Activated gamma-delta T cell treated with anti-CD3 and anti-CD28 coated beads, Interleukin-2, amount 50 U/mL, for 16 hours (primary cell): ENCODE data around the gene SSH2.
"Not testable (repeated sequence)": the region's sequence is repeated elsewhere in the genome, so short reads cannot be mapped to it uniquely, and the experiment has no call there.

Experiments used
- DNase-seq: peaks from one replicate; pipeline ENCODE4 v3.0.0-alpha.2; 2020; ENCODE audit warnings: low read depth

SSH2 gene, protein sequence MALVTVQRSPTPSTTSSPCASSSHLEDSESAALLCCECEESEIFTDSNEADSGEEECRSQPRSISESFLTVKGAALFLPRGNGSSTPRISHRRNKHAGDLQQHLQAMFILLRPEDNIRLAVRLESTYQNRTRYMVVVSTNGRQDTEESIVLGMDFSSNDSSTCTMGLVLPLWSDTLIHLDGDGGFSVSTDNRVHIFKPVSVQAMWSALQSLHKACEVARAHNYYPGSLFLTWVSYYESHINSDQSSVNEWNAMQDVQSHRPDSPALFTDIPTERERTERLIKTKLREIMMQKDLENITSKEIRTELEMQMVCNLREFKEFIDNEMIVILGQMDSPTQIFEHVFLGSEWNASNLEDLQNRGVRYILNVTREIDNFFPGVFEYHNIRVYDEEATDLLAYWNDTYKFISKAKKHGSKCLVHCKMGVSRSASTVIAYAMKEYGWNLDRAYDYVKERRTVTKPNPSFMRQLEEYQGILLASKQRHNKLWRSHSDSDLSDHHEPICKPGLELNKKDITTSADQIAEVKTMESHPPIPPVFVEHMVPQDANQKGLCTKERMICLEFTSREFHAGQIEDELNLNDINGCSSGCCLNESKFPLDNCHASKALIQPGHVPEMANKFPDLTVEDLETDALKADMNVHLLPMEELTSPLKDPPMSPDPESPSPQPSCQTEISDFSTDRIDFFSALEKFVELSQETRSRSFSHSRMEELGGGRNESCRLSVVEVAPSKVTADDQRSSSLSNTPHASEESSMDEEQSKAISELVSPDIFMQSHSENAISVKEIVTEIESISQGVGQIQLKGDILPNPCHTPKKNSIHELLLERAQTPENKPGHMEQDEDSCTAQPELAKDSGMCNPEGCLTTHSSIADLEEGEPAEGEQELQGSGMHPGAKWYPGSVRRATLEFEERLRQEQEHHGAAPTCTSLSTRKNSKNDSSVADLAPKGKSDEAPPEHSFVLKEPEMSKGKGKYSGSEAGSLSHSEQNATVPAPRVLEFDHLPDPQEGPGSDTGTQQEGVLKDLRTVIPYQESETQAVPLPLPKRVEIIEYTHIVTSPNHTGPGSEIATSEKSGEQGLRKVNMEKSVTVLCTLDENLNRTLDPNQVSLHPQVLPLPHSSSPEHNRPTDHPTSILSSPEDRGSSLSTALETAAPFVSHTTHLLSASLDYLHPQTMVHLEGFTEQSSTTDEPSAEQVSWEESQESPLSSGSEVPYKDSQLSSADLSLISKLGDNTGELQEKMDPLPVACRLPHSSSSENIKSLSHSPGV (N-terminal part only)

DNA sequence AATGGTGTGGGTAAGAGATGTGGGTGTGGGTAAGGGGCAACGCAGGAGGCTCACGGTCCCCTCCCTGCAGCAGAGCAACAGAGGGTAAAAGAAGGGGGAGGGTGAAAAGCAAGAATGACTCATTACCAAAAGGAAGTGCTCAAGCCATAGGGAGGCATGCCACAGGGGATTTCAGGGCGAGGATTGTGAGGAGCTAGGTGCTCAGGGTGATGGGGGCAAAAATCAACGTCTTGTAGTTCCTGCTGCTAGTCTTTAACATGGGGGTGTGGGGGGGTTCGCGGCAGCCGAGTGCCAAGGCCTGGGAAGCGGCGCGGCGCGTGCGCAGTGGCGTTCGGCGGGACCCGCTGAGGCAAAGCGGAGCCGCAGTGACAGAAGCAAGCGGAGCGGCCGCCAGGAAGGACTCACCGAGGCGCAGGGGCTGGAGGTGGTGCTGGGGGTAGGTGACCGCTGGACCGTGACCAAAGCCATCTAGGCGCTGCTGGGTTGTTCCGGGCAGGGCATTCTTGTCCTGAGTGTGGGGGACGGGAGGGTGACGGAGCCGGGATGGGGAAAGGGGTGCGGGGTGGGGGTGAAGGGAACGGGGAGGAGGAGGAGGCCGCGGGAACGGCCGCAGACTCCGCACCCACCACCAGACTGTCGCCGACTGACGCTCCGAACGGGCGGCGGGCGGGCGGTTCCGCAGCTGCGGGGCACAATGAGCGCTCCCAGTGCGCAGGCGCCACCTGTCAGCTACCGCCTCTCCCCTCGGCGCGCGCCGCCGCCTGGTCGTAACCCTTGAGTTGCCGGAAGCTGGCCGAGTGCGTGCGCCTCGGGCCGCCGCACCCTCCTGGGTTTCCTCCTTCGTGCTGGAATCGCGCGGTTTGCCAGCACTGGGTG lies at the start of gene SSH2:
Gene SSH2 (minus strand): TSS at position 696 of the 876 bp plus-strand sequence. CDS start 228 bp downstream, at position 468.
- DNase-seq, result peak; percentile 81

DNA sequence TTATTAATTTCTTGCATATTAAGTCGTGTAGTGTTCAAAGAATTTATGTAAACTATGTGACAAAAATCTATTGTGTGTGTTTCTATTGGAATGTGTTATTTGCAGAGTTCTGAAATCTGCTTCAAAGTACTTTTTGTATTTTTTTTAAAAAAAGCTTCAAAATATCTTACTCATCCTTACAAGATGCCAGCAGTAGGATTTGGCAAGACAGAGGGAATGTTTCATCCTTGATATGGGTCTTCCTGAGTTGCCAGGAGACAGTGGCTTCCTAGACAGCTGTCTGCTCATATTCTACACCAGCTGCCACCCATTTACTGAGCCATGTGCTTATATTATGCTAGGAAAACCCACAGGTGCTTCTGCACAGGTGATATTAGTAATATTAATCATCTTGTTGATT lies 47.8 kb upstream of the SSH2 start:
- no peak for DNase-seq

DNA sequence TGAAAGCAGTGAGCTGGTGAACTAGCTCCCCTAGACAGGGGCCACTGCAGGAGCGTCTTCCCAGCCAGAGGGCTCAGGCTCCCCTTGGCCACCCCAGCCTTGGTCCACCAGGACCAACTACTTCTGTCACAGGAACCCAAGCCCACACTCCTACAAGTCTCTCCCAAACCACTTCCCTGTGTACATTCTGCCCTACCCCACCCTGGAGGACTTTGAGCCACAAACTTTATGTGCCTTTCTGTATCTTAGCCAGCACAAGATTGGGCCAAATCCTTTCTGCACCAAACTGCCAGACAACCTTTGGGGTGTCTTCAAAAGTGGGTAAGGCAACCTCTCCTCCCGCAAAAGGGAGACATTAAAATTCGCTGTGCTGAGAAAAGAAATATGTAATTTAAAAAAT lies 43.0 kb upstream of the SSH2 start:
- DNase-seq, result no peak

DNA sequence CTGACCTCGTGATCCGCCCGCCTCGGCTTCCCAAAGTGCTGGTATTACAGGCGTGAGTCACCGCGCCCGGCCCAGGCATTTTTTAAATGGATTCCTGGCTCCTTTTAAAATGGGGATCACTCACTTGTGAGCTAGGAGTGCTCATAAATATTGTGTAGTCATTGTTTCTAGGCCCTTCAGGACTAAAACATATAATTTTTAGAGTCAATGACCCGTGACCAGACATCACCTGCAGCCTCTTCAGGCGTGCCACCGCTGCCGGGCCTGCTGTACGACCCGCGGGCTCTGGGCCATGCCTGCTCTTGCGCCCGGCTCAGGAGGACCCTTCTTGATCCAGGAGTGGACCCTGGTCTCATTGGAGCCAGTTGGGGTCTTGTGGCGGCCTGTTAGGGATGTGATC lies 42.2 kb upstream of the SSH2 start:
- DNase-seq, result no peak

DNA sequence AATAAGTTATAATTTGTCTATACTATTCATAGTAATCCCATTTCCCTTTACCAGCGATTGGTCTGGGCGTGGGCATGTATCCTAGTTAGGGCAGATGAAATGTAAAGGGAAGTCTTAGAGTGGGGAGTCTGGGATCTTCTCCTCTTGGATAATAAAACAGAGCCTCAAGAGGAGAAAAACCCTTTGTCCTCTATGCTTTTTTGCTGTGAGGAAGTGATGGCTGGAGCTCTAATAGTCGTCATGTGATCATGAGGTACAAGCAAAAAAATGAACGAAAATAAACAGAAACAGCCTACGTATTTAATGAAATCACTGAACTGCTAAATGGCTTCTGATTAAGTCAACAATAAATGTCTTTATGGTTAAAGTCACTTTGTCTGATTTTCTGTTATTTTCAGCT lies 38.2 kb upstream of the SSH2 start:
- DNase-seq, result no peak

DNA sequence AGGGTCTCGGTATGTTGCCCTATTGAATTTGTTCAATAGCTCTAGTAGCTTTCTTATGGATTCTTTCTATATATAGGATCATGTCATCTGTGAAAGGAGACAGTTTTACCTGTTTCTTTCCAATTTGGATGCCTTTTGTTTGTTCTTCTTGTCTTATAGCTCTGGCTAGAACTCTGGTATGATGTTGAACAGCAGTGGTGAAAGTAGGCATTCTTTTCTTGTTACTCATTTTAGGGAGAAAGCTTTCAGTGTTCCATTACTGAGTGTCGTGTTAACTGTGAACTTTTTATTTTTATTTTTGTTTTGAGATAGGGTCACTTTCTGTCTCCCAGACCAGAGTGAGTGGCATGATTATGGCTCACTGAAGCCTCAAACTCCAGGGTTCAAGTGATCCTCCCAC lies 32.6 kb upstream of the SSH2 start:
- no peak for DNase-seq

DNA sequence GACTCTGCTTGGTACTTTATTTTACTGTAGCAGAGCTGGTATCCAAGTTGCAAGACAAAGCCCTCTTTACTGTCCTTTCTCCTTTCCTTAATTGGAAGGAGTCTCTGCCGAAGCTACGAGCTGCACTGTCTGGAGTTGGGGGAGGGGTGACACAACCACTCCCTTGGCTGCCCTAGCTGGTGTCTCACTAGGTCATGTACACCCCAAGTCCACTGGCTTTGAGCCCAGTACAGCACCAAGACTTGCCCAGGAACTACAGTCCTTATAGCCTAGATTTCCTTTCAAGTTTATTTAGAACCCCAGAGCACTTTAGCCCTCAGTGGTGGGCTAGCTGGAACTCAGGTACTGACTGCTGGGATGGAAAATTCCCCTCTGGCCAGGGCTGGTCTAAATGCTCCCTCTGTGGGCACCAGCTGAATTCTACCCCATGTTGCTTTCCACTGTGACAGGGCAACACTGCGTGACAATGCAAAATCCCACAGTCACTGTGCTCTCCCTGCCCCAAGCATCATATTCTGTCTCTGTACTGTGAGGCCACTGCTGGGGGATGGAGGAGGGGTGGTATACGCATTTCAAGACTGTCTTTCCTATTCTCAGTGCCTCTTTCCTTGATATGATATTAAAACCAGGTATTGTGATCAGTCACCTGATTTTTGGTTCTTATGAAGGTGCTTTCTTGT lies 29.8 kb upstream of the SSH2 start:
- no peak for DNase-seq

DNA sequence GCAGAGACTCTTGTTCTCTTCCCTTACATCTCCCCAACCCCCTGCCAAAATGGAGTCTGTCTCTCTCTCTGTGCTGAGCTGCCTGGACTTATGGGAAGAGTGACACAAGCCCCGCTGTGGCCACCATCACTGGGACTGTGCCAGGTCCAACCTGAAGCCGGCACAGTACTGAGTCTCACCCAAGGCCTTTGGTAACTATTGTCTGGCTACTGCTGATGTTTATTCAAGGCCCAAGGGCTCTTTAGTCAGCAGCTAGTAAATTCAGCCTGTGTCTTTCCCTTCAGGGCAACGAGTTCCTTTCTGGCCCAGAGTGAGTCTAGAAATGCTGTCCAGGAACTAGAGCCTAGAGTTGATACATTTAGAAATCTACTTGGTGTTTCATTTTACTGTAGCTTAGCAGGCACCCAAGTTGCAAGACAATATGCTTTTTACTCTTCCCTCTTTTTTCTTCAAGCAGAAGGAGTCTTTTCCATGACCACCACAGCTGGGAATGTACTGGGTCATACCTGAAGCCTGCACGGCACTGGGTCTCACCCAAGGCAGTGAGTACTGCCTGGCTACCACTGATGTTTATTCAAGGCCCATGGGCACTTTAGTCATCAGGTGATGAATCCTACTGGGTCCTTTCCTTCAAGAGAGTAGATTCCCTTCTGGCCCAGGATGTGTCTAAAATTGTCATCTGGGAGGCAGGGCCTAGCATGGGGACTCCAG lies 29.1 kb upstream of the SSH2 start:
- DNase-seq, result no peak

DNA sequence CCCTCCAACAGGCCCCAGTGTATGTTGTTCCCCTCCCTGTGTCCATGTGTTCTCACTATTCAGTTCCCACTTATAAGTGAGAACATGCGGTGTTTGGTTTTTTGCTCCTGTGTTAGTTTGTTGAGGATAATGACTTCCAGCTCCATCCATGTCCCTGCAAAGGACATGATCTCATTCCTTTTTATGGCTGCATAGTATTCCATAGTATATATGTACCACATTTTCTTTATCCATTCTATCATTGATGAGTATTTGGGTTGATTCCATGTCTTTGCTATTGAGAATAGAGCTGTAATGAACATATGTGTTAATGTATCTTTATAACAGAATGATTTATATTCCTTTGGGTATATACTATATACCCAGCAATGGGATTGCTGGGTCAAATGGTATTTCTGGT lies 27.5 kb upstream of the SSH2 start:
- DNase-seq, result not testable (repeated sequence)

DNA sequence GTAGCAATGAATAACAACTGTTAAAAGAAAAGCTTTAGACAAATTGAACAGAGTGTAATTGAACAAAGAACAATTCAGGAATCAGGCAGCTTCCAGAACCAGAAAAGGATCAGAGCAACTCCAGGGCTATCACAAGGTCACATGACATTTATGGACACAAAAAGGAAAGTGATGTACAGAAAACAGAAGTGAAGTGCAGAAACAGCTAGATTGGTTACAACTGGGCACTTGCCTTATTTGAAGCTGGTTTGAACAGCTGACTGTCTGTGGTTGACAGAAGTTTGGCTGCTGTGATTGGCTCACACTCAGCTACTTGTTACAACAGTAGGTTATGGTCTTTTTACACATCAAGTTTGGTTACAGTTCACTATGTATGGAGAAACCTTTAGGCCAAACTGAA lies 26.2 kb upstream of the SSH2 start:
- no peak for DNase-seq

DNA sequence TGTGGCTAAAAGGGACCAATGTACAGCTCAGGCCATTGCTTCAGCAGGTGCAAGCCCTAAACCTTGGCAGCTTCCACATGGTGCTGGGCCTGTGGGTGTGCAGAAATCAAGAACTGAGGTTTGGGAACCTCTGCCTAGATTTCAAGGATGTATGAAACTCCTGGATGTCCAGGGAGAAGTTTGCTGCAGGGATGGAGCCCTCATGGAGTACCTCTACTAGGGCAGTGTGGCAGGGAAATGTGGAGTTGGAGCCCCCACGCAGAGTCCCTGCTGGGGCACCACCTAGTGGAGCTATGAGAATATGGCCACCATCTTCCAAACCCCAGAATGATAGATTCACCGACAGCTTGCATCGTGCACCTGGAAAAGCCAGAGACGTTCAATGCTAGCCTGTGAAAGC lies 24.4 kb upstream of the SSH2 start:
- DNase-seq, result no peak

DNA sequence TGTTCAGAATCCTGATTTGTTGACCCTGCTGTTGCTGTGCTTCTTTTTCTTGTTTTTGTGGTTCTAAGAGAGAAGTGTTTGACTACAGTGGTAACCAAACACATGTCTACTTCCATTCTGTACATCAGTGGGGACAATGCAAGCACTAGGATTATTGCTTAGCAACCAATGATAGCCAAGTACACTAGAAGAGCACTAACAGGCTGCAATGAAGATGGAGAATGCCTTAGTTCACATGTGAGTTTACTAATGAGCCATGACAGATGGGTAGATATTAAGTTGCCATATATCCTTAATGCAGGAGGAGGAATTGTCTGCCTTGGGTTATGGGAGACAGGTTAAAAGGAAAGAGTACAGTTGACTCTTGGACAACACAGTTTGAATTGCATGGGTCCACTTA lies 19.7 kb upstream of the SSH2 start:
- DNase-seq, result no peak

DNA sequence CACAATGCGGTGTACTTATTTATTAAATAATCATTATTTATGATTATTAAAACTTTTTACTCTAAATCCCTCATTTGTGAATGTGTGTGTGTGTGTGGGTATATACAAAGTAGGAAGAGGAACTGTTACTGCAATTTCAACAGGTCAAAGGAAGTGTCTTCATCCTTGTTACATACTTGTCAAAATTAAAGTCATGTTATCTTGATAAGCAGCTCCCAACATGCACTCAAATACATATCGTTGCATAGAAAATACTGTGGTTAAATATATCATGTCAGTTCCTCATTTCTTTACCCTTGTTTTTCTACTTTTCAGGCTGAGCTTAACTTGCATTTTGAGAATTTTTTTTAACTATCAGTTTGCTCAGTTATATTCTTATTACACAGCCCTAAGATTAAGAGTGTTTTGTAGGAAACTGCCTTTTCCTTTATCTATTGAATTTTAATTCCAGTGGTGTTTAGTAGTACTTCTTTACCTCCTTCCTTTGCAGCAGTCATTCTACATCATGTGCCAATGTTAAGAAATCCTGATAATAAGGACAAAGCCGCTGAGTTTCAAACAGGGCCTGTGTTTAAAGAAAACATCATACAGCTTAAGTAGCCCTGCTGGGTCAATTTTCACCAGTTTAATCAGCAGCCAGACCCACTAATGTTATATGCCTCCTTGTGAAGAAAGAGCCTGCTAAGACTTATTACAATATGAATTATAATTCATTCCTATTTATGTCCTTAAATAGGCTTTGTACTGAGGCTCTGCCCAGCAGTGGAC lies 18.6 kb upstream of the SSH2 start:
- DNase-seq, result no peak

DNA sequence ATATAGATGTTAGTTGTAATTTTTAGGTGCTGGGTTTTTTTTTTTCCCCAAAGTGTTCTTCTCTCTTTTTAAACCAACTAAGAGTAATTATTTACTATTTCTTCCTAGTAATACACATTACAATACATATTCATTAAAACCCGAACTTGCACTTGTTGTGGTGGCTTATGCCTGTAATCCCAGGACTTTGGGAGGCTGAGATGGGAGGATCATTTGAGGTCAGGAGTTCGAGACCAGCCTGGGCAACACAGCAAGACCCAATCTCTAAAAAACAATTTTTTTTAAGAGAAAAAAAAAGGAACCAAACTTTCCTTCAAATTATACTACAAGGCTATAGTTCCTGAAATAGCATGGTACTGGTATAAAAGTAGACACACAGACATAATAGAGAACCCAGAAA lies 15.3 kb upstream of the SSH2 start:
- DNase-seq, result no peak

DNA sequence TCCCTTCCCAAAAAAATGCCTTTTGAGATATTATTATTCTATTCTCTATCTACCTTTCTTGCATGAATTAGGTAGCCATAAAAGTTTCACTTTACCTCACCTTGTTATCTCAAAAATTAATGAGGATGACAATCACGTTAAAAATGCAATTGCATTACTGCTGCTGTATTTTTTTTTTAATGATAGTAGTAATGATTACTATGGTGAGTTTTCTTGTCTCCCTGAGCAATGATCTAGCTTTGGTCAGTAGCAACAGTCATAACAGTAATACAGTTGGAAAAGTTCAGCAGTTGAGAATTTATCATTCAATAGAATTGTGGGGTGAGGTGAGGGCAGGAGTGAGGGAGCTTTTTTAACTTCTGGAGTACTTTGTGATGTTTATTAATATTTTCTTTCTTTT lies 11.3 kb upstream of the SSH2 start, which contains the start of gene EFCAB5:
Gene EFCAB5 (plus strand): TSS at position 301 of the 400 bp plus-strand sequence. CDS start 163 bp downstream, outside the sequence.
- no peak for DNase-seq

DNA sequence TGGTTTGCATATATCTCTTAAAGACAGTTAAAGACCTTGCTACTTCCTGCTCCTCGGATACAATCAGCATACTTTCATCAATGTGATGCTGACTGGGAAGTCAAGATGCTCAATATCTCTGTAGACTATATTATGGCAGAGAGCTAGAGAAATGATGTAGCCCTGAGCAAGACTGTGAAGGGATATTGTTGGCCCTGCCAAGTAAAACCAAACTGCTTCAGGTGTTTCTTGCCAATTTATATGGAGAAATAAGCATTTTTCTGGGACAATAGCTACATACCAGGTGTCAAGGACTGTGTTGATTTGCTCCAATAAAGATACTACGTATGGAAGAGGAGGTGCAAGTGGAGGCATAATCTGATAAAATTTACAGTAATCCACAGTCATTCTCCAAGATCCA lies 6.7 kb upstream of the SSH2 start:
- no peak for DNase-seq

DNA sequence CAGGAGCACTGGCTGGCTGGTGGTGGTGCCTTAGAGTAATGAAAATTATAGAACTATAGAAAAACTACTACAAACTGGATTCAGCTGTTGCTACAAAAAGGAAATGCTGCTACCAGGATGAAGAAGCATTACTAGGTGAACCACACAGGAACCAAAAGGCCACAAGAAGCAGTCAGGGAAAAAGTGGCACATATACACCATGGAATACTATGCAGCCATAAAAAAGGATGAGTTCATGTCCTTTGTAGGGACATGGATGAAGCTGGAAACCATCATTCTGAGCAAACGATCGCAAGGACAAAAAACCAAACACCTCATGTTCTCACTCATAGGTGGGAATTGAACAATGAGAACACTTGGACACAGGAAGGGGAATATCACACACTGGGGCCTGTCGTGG lies 5.9 kb upstream of the SSH2 start:
- not testable (repeated sequence) for DNase-seq

DNA sequence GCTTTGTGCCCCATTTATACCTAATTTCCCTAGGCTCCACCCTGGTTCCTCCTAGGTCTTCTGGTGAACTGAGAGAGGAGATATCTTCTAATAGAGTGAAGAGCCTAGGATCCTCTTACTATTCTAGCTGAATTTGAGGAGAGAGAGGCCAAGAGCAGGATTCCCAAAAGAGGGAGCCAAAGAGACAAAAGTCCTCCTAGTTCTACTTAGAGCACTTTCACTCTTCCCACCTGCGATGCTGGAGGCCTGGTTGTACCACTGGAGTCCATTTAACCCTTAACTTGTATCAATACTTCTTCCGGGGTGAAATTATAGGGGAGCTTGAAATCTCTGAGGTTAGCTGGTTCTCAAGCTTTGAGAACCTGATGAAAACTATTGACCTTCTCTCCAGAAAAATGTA lies 3.4 kb upstream of the SSH2 start:
- no peak for DNase-seq

DNA sequence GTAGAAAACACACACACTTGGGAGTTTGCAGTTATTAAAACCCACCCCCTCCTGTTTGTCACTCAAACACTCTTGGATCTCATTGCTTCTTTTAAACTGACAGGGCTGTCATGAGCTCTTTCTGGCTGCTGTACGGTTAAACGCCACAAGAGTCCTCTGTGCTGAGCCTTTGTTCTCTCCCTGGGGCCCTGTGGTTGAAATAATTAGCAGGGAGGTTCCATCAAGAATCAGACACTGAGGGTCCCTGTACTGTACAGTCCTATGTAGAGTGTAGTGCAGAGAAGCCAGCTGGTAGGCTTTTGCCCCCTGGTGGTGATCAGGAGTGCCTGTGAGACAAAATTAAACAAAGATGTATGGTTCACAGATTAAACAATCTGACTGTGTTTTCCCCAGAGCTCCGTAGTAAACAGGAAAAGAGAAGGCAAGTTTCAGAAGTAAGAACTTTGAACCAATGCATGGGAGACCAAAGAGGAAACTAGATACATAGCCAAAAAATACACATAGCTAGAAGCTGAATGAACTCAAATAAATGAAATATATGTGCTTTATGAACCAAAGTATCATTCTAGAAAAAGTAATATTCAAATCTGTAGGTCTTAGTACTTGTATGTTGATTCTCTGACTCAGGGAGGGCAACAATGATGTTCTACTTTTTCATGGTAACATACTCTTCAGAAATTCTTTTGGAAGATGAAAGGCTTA lies 1.4 kb upstream of the SSH2 start:
- peak; percentile 55 for DNase-seq
